HG02840 (cell line): ENCODE measurements around the gene C6orf141.
"Not testable (repeated sequence)": the region's sequence is repeated elsewhere in the genome, so short reads cannot be mapped to it uniquely, and the experiment has no call there.

Experiments used
- ATAC-seq: cut with Tn5 transposase; IDR thresholded peaks from one replicate; pipeline ENCODE4 v1.9.1; 2021; ENCODE audit warnings: mild to moderate bottlenecking, moderate library complexity, moderate number of reproducible peaks; ENCODE audit not compliant: unreplicated experiment, low FRiP score

C6orf141 gene

GRCh38 chr6:49565855-49566254 is 15.4 kb downstream of the C6orf141 start:
- ATAC-seq = no peak

GRCh38 chr6:49570474-49571079 is 20.1 kb downstream of the C6orf141 start:
- ATAC-seq = no peak

- no peak for ATAC-seq
These were observed 26.1 kb downstream of the C6orf141 start for GRCh38 chr6:49576618-49577017.

GRCh38 chr6:49579649-49580048 is 29.2 kb downstream of the C6orf141 start:
- no peak for ATAC-seq

- no peak for ATAC-seq
These were observed 32.1 kb downstream of the C6orf141 start for GRCh38 chr6:49582529-49582928.

- not testable (repeated sequence) for ATAC-seq
These were observed 36.8 kb downstream of the C6orf141 start for GRCh38 chr6:49587262-49587661.
